ENCODE results near the gene BPIFB1. TPM values are rescaled to one million over a fixed set of nuclear protein-coding genes. Genes with fewer than 3 reads are reported as not detected.
A peak's percentile ranks its signal among the peaks of the same experiment; 100 is the strongest.

BPIFB1 gene
- total and polyA plus RNA-seq, 5 experiments from 2014 or later = not detected

- H3K27ac Mint-ChIP-seq = no peak overlapping the region
- no peak overlapping the region for H3K4me3 Mint-ChIP-seq
- ATAC-seq (no peak), DNase-seq (no peak)
- peaks cover 0 to 3% (median 0%) of the 10 kb centered on the region in 4 donors for H3K4me1 Mint-ChIP-seq
- POLR2A ChIA-PET = no interaction called here
- peaks cover 3 to 20% (median 8%) of the 10 kb centered on the region in 5 donors for H3K27me3 Mint-ChIP-seq
- H3K9me3 Mint-ChIP-seq = no peaks in the 10 kb centered on the region
- H3K36me3 Mint-ChIP-seq = no peaks in the 10 kb centered on the region
These were observed 4.9 kb downstream of the BPIFB1 start for GRCh38 chr20:33287884-33288283.

GRCh38 chr20:33290852-33291251 lies 7.8 kb downstream of the BPIFB1 start:
- H3K27ac Mint-ChIP-seq = peak overlapping the region in 1 of 10 donors; percentile 47
- H3K27me3 Mint-ChIP-seq = peaks cover 0 to 11% (median 8%) of the 10 kb centered on the region in 5 donors
- H3K9me3 Mint-ChIP-seq = no peaks in the 10 kb centered on the region
- DNase-seq (no peak), ATAC-seq (no peak)
- POLR2A ChIA-PET = no interaction called here
- H3K36me3 Mint-ChIP-seq = no peaks in the 10 kb centered on the region
- no peak overlapping the region for H3K4me3 Mint-ChIP-seq
- peaks cover 0 to 3% (median 0%) of the 10 kb centered on the region in 4 donors for H3K4me1 Mint-ChIP-seq

GRCh38 chr20:33291416-33291815 lies 8.4 kb downstream of the BPIFB1 start:
- no peak for DNase-seq
- peaks cover 0 to 11% (median 8%) of the 10 kb centered on the region in 5 donors for H3K27me3 Mint-ChIP-seq
- POLR2A ChIA-PET = no interaction called here
- no peak for ATAC-seq
- H3K36me3 Mint-ChIP-seq = no peaks in the 10 kb centered on the region
- no peaks in the 10 kb centered on the region for H3K9me3 Mint-ChIP-seq
- H3K4me1 Mint-ChIP-seq = peaks cover 0 to 3% (median 0%) of the 10 kb centered on the region in 4 donors
- peak overlapping the region in 2 of 10 donors; percentile 61 to 63 for H3K27ac Mint-ChIP-seq
- no peak overlapping the region for H3K4me3 Mint-ChIP-seq

GRCh38 chr20:33291830-33292355 lies 8.9 kb downstream of the BPIFB1 start:
- peak in 1 of 2 donors; percentile 50 for ATAC-seq
- H3K4me3 Mint-ChIP-seq = no peak overlapping the region

GRCh38 chr20:33296206-33296605 lies 13.2 kb downstream of the BPIFB1 start:
- H3K9me3 Mint-ChIP-seq = no peaks in the 10 kb centered on the region
- DNase-seq = no peak
- no peak overlapping the region for H3K27ac Mint-ChIP-seq
- H3K27me3 Mint-ChIP-seq = peaks cover 0 to 15% (median 9%) of the 10 kb centered on the region in 5 donors
- no peak overlapping the region for H3K4me3 Mint-ChIP-seq
- POLR2A ChIA-PET = no interaction called here
- H3K36me3 Mint-ChIP-seq = no peaks in the 10 kb centered on the region
- no peak for ATAC-seq
- peaks cover 0 to 3% (median 0%) of the 10 kb centered on the region in 4 donors for H3K4me1 Mint-ChIP-seq

More at GRCh38 chr20:33291830-33292355, 8.9 kb downstream of the BPIFB1 start:
- H3K27me3 Mint-ChIP-seq = peaks cover 0 to 11% (median 6%) of the 10 kb centered on the region in 5 donors
- no peaks in the 10 kb centered on the region for H3K9me3 Mint-ChIP-seq
- DNase-seq = peak; percentile 31 to 80 (median 60)
- H3K27ac Mint-ChIP-seq = peak overlapping the region in 2 of 10 donors; percentile 61 to 63
- no peaks in the 10 kb centered on the region for H3K36me3 Mint-ChIP-seq
- H3K4me1 Mint-ChIP-seq = peaks cover 0 to 3% (median 0%) of the 10 kb centered on the region in 4 donors
- POLR2A ChIA-PET = no interaction called here

GRCh38 chr20:33298391-33298790 lies 15.4 kb downstream of the BPIFB1 start:
- Mint-ChIP-seq H3K27ac (peak overlapping the region in 1 of 10 donors; percentile 37), H3K9me3 (no peaks in the 10 kb centered on the region), H3K27me3 (peaks cover 0 to 10% (median 9%) of the 10 kb centered on the region in 5 donors), H3K4me1 (no peaks in the 10 kb centered on the region), H3K4me3 (no peak overlapping the region), H3K36me3 (no peaks in the 10 kb centered on the region)
- POLR2A ChIA-PET = no interaction called here
- ATAC-seq (no peak), DNase-seq (no peak)

- Mint-ChIP-seq H3K4me3 (no peak overlapping the region), H3K9me3 (no peaks in the 10 kb centered on the region), H3K4me1 (no peaks in the 10 kb centered on the region), H3K27ac (peak overlapping the region in 1 of 10 donors; percentile 37), H3K36me3 (no peaks in the 10 kb centered on the region), H3K27me3 (peaks cover 0 to 10% (median 7%) of the 10 kb centered on the region in 5 donors)
- POLR2A ChIA-PET = no interaction called here
- peak; percentile 82 to 91 for ATAC-seq
- peak; percentile 49 to 81 (median 71) for DNase-seq
These were observed 16.1 kb downstream of the BPIFB1 start for GRCh38 chr20:33299111-33299603.

- POLR2A ChIA-PET = no interaction called here
- H3K4me1 Mint-ChIP-seq = peaks cover 0 to 2% (median 0%) of the 10 kb centered on the region in 4 donors
- H3K27ac Mint-ChIP-seq = no peak overlapping the region
- no peaks in the 10 kb centered on the region for H3K36me3 Mint-ChIP-seq
- DNase-seq = no peak
- H3K27me3 Mint-ChIP-seq = peaks cover 0 to 9% (median 6%) of the 10 kb centered on the region in 5 donors
- H3K9me3 Mint-ChIP-seq = no peaks in the 10 kb centered on the region
- no peak for ATAC-seq
- H3K4me3 Mint-ChIP-seq = no peak overlapping the region
These were observed 18.3 kb downstream of the BPIFB1 start for GRCh38 chr20:33301192-33301930.

- H3K4me3 Mint-ChIP-seq = no peak overlapping the region
- DNase-seq (no peak), ATAC-seq (no peak)
- POLR2A ChIA-PET = no interaction called here
- peaks cover 0 to 3% (median 1%) of the 10 kb centered on the region in 5 donors for H3K27me3 Mint-ChIP-seq
- H3K9me3 Mint-ChIP-seq = peaks cover 0 to 1% (median 0%) of the 10 kb centered on the region in 9 donors
- H3K4me1 Mint-ChIP-seq = peaks cover 0 to 2% (median 0%) of the 10 kb centered on the region in 4 donors
- H3K27ac Mint-ChIP-seq = peak overlapping the region in 1 of 10 donors; percentile 38
- no peaks in the 10 kb centered on the region for H3K36me3 Mint-ChIP-seq
These were observed 20.6 kb downstream of the BPIFB1 start for GRCh38 chr20:33303595-33303994.

- Mint-ChIP-seq H3K4me1 (peaks cover 0 to 2% (median 0%) of the 10 kb centered on the region in 4 donors), H3K27ac (no peak overlapping the region), H3K9me3 (peaks cover 0 to 1% (median 0%) of the 10 kb centered on the region in 9 donors), H3K27me3 (peaks cover 0 to 3% (median 0%) of the 10 kb centered on the region in 5 donors), H3K36me3 (no peaks in the 10 kb centered on the region), H3K4me3 (no peak overlapping the region)
- POLR2A ChIA-PET = no interaction called here
- no peak for ATAC-seq
- no peak for DNase-seq
These were observed 21.0 kb downstream of the BPIFB1 start for GRCh38 chr20:33304046-33304445.

- H3K4me1 Mint-ChIP-seq = peaks cover 0 to 2% (median 0%) of the 10 kb centered on the region in 4 donors
- no peak for ATAC-seq
- no peak for DNase-seq
- no peaks in the 10 kb centered on the region for H3K36me3 Mint-ChIP-seq
- H3K4me3 Mint-ChIP-seq = no peak overlapping the region
- H3K27me3 Mint-ChIP-seq = peaks cover 0 to 9% (median 2%) of the 10 kb centered on the region in 5 donors
- H3K27ac Mint-ChIP-seq = peak overlapping the region in 1 of 10 donors; percentile 34
- POLR2A ChIA-PET = no interaction called here
- peaks cover 0 to 1% (median 0%) of the 10 kb centered on the region in 9 donors for H3K9me3 Mint-ChIP-seq
These were observed 22.6 kb downstream of the BPIFB1 start for GRCh38 chr20:33305589-33306057.

- H3K27ac Mint-ChIP-seq = peak overlapping the region in 1 of 10 donors; percentile 34
- ATAC-seq (no peak), DNase-seq (no peak)
- peaks cover 0 to 2% (median 0%) of the 10 kb centered on the region in 4 donors for H3K4me1 Mint-ChIP-seq
- no peak overlapping the region for H3K4me3 Mint-ChIP-seq
- no peaks in the 10 kb centered on the region for H3K36me3 Mint-ChIP-seq
- POLR2A ChIA-PET = no interaction called here
- H3K27me3 Mint-ChIP-seq = peaks cover 0 to 9% (median 2%) of the 10 kb centered on the region in 5 donors
- peaks cover 0 to 1% (median 0%) of the 10 kb centered on the region in 9 donors for H3K9me3 Mint-ChIP-seq
These were observed 23.2 kb downstream of the BPIFB1 start for GRCh38 chr20:33306228-33306627.

- no peaks in the 10 kb centered on the region for H3K36me3 Mint-ChIP-seq
- H3K27me3 Mint-ChIP-seq = peaks cover 0 to 9% (median 2%) of the 10 kb centered on the region in 5 donors
- POLR2A ChIA-PET = no interaction called here
- no peak overlapping the region for H3K4me3 Mint-ChIP-seq
- ATAC-seq = no peak
- no peak overlapping the region for H3K27ac Mint-ChIP-seq
- H3K9me3 Mint-ChIP-seq = peaks cover 0 to 1% (median 0%) of the 10 kb centered on the region in 9 donors
- peaks cover 0 to 5% (median 0%) of the 10 kb centered on the region in 4 donors for H3K4me1 Mint-ChIP-seq
- DNase-seq = no peak
These were observed 23.8 kb downstream of the BPIFB1 start for GRCh38 chr20:33306807-33307206.
